Aorta (tissue), 5 donors: ENCODE results near the gene SMARCE1. TPM values are rescaled to one million over a fixed set of nuclear protein-coding genes. Genes with fewer than 3 reads are reported as not detected.
"Not testable (repeated sequence)": the region's sequence is repeated elsewhere in the genome, so short reads cannot be mapped to it uniquely, and the experiment has no call there.

Experiments
- ATAC-seq: fragments of 200-7000 bp; cut with Tn5 transposase; one replicate; pipeline ENCODE4 v1.9.1; 2022; ENCODE audit warnings: moderate library complexity; ENCODE audit not compliant: low FRiP score
- DNase-seq, 2 donors: peaks; one replicate each; pipeline ENCODE4 v3.0.0-alpha.2; 2020
- H3K27ac ChIP-seq, 2 donors: one replicate each; pipeline ENCODE4 v1.5.1; 2013; ENCODE audit warnings: low read length in 2 of 2, mild to moderate bottlenecking in 2 of 2, moderate library complexity in 2 of 2, control low read depth in 1 of 2, inconsistent platforms in 1 of 2, low read depth in 1 of 2
- H3K27me3 ChIP-seq, 2 donors: one replicate each; pipeline ENCODE4 v1.6.1; 2013; ENCODE audit warnings: control low read depth in 1 of 2, low read length in 1 of 2, mild to moderate bottlenecking in 1 of 2, moderate library complexity in 1 of 2; ENCODE audit not compliant: insufficient read depth in 2 of 2, control insufficient read depth in 1 of 2
- H3K36me3 ChIP-seq, 2 donors: one replicate each; pipeline ENCODE4 v1.6.1; 2013; ENCODE audit warnings: control low read depth in 1 of 2, low read length in 1 of 2, mild to moderate bottlenecking in 1 of 2; ENCODE audit not compliant: insufficient read depth in 2 of 2, control insufficient read depth in 1 of 2
- H3K4me1 ChIP-seq, 2 donors: one replicate each; pipeline ENCODE4 v1.6.1; 2013; ENCODE audit warnings: low read length in 2 of 2, control low read depth in 1 of 2, mild to moderate bottlenecking in 1 of 2, moderate library complexity in 1 of 2; ENCODE audit not compliant: insufficient read depth in 2 of 2, control insufficient read depth in 1 of 2
- H3K4me3 ChIP-seq, 2 donors: one replicate each; pipeline ENCODE4 v1.5.1; 2013; ENCODE audit warnings: low read length in 2 of 2, control low read depth in 1 of 2, mild to moderate bottlenecking in 1 of 2
- H3K9me3 ChIP-seq: one replicate; pipeline ENCODE4 v1.6.1; 2013; ENCODE audit warnings: mild to moderate bottlenecking, low read length; ENCODE audit not compliant: control insufficient read depth
- WGBS, 2 donors: extraction: QIAGEN DNeasy Blood & Tissue Kit; methylation state at CpG; one replicate each; pipeline ENCODE4 v1.1.7; 2013; 5-methylcytosine and 5-hydroxymethylcytosine counted together
- intact Hi-C, 2 donors: fragments of 100-400 bp; cut with DNase I; formaldehyde crosslinking; loops; one replicate each; pipeline versions ENCODE4 v1.14.2 to v1.15.0; 2022
- polyA plus RNA-seq, 2 donors: library from polyadenylated mRNA; stranded (reverse); fragments of 200-250 nt; gene quantifications; one replicate each; pipeline ENCODE4 v1.2.3, GENCODE V29; 2013
- total RNA-seq, 2 donors: library from RNA; stranded (reverse); fragmentation: NEBNext Ultra II Directional; extraction: Animal tissue kit (Norgen Biotek cat#: 25700); gene quantifications; one replicate each; pipeline ENCODE4 v1.2.1, GENCODE V29; 2021
- donor health status: healthy with polysubstance abuse.
- donor health status: Bipolar disorder and iron deficiency.
- donor health status: DM: no; HTN: no; CAD: no.
- donor health status: DM: no; HTN: no; CAD: no.
- donor health status: DM: yes; HTN: yes; CAD: no.

Gene SMARCE1
- total and polyA plus RNA-seq, 4 donors, result 61.0 to 84.4 (median 76.2) TPM

DNA sequence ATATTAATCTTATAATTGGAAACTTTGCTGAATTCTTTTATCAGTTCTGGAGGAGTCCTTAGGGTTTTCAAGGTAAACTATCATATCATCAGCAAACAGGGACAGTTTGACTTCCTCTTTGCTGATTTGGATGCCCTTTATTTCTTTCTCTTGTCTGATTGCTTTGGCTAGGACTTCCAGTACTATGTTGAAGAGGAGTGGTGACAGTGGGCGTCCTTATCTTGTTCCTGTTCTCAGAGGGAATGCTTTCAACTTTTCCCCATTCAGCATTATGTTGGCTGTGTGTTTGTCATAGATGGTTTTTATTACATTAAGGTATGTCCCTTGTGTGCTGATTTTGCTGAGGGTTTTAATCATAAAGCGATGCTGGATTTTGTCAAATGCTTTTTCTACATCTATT is 62.7 kb downstream of the SMARCE1 start:
- H3K4me3 ChIP-seq, H3K27ac ChIP-seq, H3K4me1 ChIP-seq, DNase-seq, H3K9me3 ChIP-seq, ATAC-seq, intact Hi-C loops, H3K36me3 ChIP-seq, H3K27me3 ChIP-seq: not testable (repeated sequence)
- WGBS, 2 donors, result 79 to 81% methylated on average over 2 of the region's 2 CpGs

DNA sequence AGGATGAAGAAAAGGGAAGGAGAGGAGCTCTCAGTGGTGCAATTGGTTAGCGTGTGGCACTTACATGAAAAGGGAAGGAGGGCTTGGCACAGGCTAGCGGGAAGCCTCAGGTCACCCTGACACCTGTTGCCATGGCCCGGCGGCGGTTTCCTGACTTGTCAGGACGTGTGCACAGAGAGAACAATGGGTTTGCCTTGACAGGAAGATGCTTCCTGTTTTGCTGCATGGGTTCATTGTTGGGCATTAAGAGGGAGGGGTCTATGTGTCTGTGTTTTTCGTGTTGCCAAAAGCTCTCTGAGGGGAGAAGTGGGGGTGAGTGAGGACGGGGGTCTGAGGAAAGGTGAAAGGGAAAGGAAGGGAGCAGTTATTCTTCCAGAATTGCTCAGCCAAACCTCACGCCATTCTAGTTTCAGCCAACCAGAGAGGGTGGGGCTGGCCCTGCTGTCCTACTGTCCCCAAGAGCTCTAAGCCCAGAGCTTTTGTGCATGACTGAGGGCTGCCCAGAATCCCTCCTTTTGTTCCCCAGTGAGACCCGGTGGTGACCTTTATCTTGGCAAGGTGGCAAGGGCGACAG is 65.2 kb downstream of the SMARCE1 start:
- no peaks in the 10 kb centered on the region for H3K27me3 ChIP-seq
- DNase-seq, result peak in 1 of 2 donors; percentile 66
- H3K27ac ChIP-seq, result no peak overlapping the region
- intact Hi-C loops, result no loop called here
- H3K9me3 ChIP-seq, result no peaks in the 10 kb centered on the region
- no peaks in the 10 kb centered on the region for H3K4me1 ChIP-seq
- ATAC-seq, result peak; percentile 64
- H3K4me3 ChIP-seq, result no peak overlapping the region
- H3K36me3 ChIP-seq, result no peaks in the 10 kb centered on the region
- WGBS, 2 donors, result 52 to 55% methylated on average over 11 of the region's 11 CpGs

DNA sequence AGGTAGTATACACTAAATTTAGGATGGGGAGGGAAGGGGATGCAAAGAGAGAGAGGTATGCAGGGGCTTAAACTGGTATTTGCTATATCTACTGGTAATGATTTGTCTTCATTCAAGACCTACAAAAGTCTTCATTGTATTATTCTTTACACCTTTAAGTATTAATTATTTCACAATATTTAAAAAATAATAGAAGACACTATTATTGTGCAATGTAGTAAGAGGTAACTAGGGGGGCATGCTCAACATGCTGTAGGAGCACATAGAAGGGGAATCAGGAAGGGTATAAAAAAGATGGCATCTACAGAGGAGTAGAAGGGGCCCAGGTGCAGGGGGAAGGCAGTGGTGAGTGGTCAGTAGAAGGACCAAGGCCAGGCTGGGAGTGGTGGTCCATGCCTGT is 67.5 kb downstream of the SMARCE1 start:
- no peaks in the 10 kb centered on the region for H3K27me3 ChIP-seq
- no peak for ATAC-seq
- H3K36me3 ChIP-seq, result no peaks in the 10 kb centered on the region
- DNase-seq, result peak in 1 of 2 donors; percentile 24
- H3K4me1 ChIP-seq, result no peaks in the 10 kb centered on the region
- intact Hi-C loops, result no loop called here
- H3K9me3 ChIP-seq, result no peaks in the 10 kb centered on the region
- H3K27ac ChIP-seq, result no peak overlapping the region
- H3K4me3 ChIP-seq, result no peak overlapping the region

DNA sequence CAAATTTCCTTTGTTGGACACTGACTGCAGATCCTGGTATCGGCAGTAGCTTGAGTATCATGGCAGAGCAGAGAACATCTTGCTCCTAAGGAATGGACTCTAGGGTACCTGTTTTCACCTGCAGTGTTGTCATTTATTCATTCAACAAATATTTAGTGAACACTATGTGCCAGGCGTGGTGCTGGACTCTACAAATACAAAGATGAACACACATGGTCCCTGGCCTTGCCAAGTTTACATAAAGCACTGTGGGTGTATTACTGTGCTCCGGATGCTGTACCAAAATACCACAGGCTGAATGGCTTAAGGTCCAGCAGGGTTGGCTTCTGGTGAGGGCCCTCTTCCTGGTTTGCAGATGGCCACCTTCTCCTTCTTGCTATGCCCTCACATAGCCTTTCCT is 68.1 kb downstream of the SMARCE1 start:
- no peaks in the 10 kb centered on the region for H3K4me1 ChIP-seq
- intact Hi-C loops, result no loop called here
- no peaks in the 10 kb centered on the region for H3K36me3 ChIP-seq
- H3K4me3 ChIP-seq, result no peak overlapping the region
- DNase-seq, result no peak
- no peaks in the 10 kb centered on the region for H3K27me3 ChIP-seq
- no peak overlapping the region for H3K27ac ChIP-seq
- WGBS, 2 donors, result 86 to 88% methylated on average over 3 of the region's 3 CpGs
- no peak for ATAC-seq
- no peaks in the 10 kb centered on the region for H3K9me3 ChIP-seq

DNA sequence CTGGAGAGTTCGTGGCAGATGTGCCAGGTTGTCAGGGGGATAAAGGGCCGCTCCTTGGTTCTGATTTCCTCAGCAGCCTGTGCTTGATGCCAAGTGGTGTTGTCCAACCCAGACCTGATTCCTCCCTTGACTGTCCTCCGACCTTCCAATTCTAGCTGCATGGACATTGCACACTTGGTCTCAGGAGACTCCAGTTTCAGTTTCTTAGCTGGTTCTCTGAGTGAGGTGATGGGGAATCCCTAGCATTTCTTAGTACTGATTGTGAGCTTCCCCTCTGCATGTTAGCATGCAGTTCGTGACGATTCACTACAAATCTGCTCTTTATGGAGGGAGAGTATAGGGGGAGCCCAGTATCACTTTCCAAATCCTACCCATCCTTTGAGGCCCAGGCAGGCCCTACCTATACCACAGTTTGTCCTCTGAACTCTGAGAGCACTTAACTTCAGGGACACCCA is 70.0 kb downstream of the SMARCE1 start:
- WGBS, 2 donors, result 77 to 82% methylated on average over 5 of the region's 5 CpGs
- Histone ChIP-seq H3K27ac (no peak overlapping the region), H3K27me3 (no peaks in the 10 kb centered on the region), H3K36me3 (no peaks in the 10 kb centered on the region), H3K4me1 (no peaks in the 10 kb centered on the region), H3K9me3 (no peaks in the 10 kb centered on the region), H3K4me3 (no peak overlapping the region)
- ATAC-seq (no peak), DNase-seq (peak in 1 of 2 donors; percentile 25)
- intact Hi-C loops, result no loop called here

DNA sequence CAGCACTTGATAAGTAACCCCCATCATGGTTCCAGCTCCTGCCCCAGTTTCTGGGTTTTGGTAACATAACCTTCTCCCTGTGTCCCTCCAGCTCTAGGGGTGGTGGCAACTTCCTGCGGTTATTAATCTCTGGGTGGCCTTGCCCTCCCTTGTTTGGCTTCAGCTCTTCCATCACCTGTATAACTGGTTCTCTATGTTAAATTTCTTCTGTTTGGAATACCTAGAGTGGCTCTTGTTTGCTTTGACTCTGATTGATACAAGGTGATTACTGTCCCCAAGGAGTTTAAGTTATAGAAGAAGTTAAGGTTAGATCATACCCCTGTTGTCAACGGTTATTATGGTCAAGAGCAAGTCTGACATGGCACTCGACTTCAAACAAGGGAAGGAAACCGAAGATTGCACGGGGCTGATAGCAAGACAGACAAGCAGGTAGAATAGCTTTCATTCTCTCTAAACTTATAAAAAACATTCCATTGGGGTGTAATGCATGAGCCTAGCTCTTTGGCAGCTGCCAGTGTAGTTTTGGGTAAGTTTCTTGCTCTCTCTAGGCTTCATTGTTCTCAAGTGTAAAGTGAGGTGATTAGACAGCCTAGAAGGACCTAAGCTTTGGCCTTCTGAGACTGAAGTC is 71.4 kb downstream of the SMARCE1 start:
- 77 to 78% methylated on average over 5 of the region's 5 CpGs for WGBS, 2 donors
- Histone ChIP-seq H3K4me3 (no peak overlapping the region), H3K27me3 (no peaks in the 10 kb centered on the region), H3K9me3 (no peaks in the 10 kb centered on the region), H3K27ac (no peak overlapping the region), H3K36me3 (no peaks in the 10 kb centered on the region), H3K4me1 (no peaks in the 10 kb centered on the region)
- ATAC-seq, result no peak
- DNase-seq, result no peak
- intact Hi-C loops, result no loop called here

Other genes starting within 250 kb of the SMARCE1 start
- gene TOP2A, start 229.9 kb downstream of the SMARCE1 start, total RNA-seq, result 1 to 10 TPM; 1.8 to 4.4 TPM
- gene TOP2A, start 229.9 kb downstream of the SMARCE1 start, polyA plus RNA-seq, result 1 to 10 TPM in 1 of 2 donors, under 1 TPM in 1; 0.25 to 2.1 TPM
- 1,000 to 10,000 TPM in 1 of 2 donors, 100 to 1,000 TPM in 1; 799 to 1,001 TPM for gene IGFBP4, start 204.4 kb downstream of the SMARCE1 start, total RNA-seq
- gene IGFBP4, start 204.4 kb downstream of the SMARCE1 start, polyA plus RNA-seq, result 100 to 1,000 TPM in 1 of 2 donors, 10 to 100 TPM in 1; 99.2 to 457 TPM
- under 1 TPM in 1 of 2 donors, not detected in 1; 0.39 TPM for gene TNS4, start 146.2 kb downstream of the SMARCE1 start, total RNA-seq
- gene TNS4, start 146.2 kb downstream of the SMARCE1 start, polyA plus RNA-seq, result under 1 TPM in 1 of 2 donors, not detected in 1; 0.05 TPM
- gene CCR7, start 82.3 kb downstream of the SMARCE1 start, total RNA-seq, result under 1 TPM; 0.62 to 0.84 TPM
- under 1 TPM; 0.08 to 0.13 TPM for gene CCR7, start 82.3 kb downstream of the SMARCE1 start, polyA plus RNA-seq
- 1 to 10 TPM; 1.9 to 4.5 TPM for gene KRT222, start 17.4 kb upstream of the SMARCE1 start, total RNA-seq
- not detected for gene KRT222, start 17.4 kb upstream of the SMARCE1 start, polyA plus RNA-seq
- gene KRT24, start 55.9 kb upstream of the SMARCE1 start, total RNA-seq, result not detected
- gene KRT24, start 55.9 kb upstream of the SMARCE1 start, polyA plus RNA-seq, result under 1 TPM in 1 of 2 donors, not detected in 1; 0.25 TPM
- gene KRT25, start 107.5 kb upstream of the SMARCE1 start, total RNA-seq, result not detected
- not detected for gene KRT25, start 107.5 kb upstream of the SMARCE1 start, polyA plus RNA-seq
- gene KRT26, start 124.4 kb upstream of the SMARCE1 start, total RNA-seq, result not detected
- gene KRT26, start 124.4 kb upstream of the SMARCE1 start, polyA plus RNA-seq, result not detected
- gene KRT27, start 134.7 kb upstream of the SMARCE1 start, total RNA-seq, result not detected
- gene KRT27, start 134.7 kb upstream of the SMARCE1 start, polyA plus RNA-seq, result not detected
- gene KRT28, start 152.1 kb upstream of the SMARCE1 start, total RNA-seq, result not detected
- not detected for gene KRT28, start 152.1 kb upstream of the SMARCE1 start, polyA plus RNA-seq
- 10 to 100 TPM; 35.3 to 39.3 TPM for gene KRT10, start 174.8 kb upstream of the SMARCE1 start, total RNA-seq
- gene KRT10, start 174.8 kb upstream of the SMARCE1 start, polyA plus RNA-seq, result 10 to 100 TPM; 39.3 to 39.7 TPM
- not detected for gene KRT12, start 219.4 kb upstream of the SMARCE1 start, total RNA-seq
- 1 to 10 TPM in 1 of 2 donors, not detected in 1; 1.0 TPM for gene KRT12, start 219.4 kb upstream of the SMARCE1 start, polyA plus RNA-seq
- gene KRT20, start 237.4 kb upstream of the SMARCE1 start, total RNA-seq, result not detected
- gene KRT20, start 237.4 kb upstream of the SMARCE1 start, polyA plus RNA-seq, result 100 to 1,000 TPM in 1 of 2 donors, 1 to 10 TPM in 1; 3.9 to 193 TPM